K562 (cell line): ENCODE results near the gene S100A4. TPM values are rescaled to one million over a fixed set of nuclear protein-coding genes. Genes with fewer than 3 reads are reported as not detected.

Experiments
- CUX1 ChIP-seq: fragments of 200-800 bp; sonication (Bioruptor generic); IDR thresholded peaks from 2 replicates; pipeline ENCODE4 v1.6.1; 2016; ENCODE audit warnings: missing genetic modification characterization, missing compliant biosample characterization
- CXXC5 ChIP-seq: fragments of 250-450 bp; sonication (Bioruptor Pico); IDR thresholded peaks from 2 replicates; pipeline ENCODE4 v1.8.0; 2022; ENCODE audit warnings: inconsistent platforms, mild to moderate bottlenecking, moderate library complexity
- FOXO4 ChIP-seq: fragments of 450-650 bp; formaldehyde crosslinking; IDR thresholded peaks from 2 replicates; pipeline ENCODE4 v1.4.0; 2020; ENCODE audit warnings: mild to moderate bottlenecking, moderate library complexity
- GTF3C2 ChIP-seq: IDR thresholded peaks from 3 replicates; pipeline ENCODE4 v1.6.1; 2011; ENCODE audit warnings: borderline replicate concordance, mild to moderate bottlenecking, moderate library complexity; ENCODE audit not compliant: insufficient read length; ENCODE audit errors: extremely low read depth
- ZBTB11 ChIP-seq, 3 experiments: fragments of 200-800 bp in 1 of 3; fragments of 250-450 bp in 1 of 3; fragments of 450-650 bp in 1 of 3; sonication (Bioruptor Pico) in 1 of 3; sonication (Bioruptor generic) in 1 of 3; formaldehyde crosslinking in 1 of 3; IDR thresholded peaks; 2 replicates each; pipeline versions ENCODE4 v1.6.1 to v1.8.0; 2016 to 2022; ENCODE audit warnings: mild to moderate bottlenecking in 2 of 3, missing genetic modification characterization in 2 of 3, missing compliant biosample characterization in 1 of 3, moderate library complexity in 1 of 3
- ZKSCAN8 ChIP-seq: fragments of 200-800 bp; sonication (Bioruptor generic); IDR thresholded peaks from 2 replicates; pipeline ENCODE4 v1.6.1; 2016; ENCODE audit warnings: missing genetic modification characterization, missing compliant biosample characterization
- polyA plus RNA-seq, 8 experiments: library from polyadenylated mRNA; depleted of rRNA in 4 of 8; stranded (reverse) in 5 of 8; unstranded in 3 of 8; fragments of >200 nt; fragmentation: Nextera tagmentation in 2 of 8; fragmentation: Illumina TruSeq in 1 of 8; extraction: Ambion mirVana in 2 of 8; extraction: Trizol in 1 of 8; gene quantifications; 2 replicates each; pipeline versions ENCODE4 v1.2.1 to v1.2.3, GENCODE V29; 2011 to 2014; ENCODE audit warnings: inconsistent platforms in 1 of 8, missing spikeins in 1 of 8
- total RNA-seq, 7 experiments: library from RNA; depleted of rRNA in 6 of 7; stranded (reverse); fragments of >200 nt in 6 of 7; fragmentation: Illumina TruSeq in 2 of 7; extraction: Trizol in 2 of 7; gene quantifications; 2 replicates each; pipeline versions ENCODE4 v1.2.1 to v1.2.3, GENCODE V29; 2011 to 2021; ENCODE audit warnings: low replicate concordance in 1 of 7

S100A4 gene
- total and polyA plus RNA-seq, 9 of the 15 experiments (the other 6 are each of a cell fraction or from before 2014, with no cell fraction given): 3.7 to 20.1 (median 11.2) TPM

GRCh38 chr1:153566414-153567371 lies 21.1 kb upstream of the S100A4 start (continued):
- TF ChIP-seq CUX1 (CRISPR knock-in tag) (no peak; the same call in 1 of the 2 replicates), FOXO4 (no peak), ZBTB11 (CRISPR knock-in tag; IDR thresholded peaks at IDR 0.05) (0 out of 6 replicates have a peak, but pooled peaks of 1 of the 3 experiments have one; percentile 57), ZKSCAN8 (CRISPR knock-in tag) (peak; percentile 74; the same call in 1 of the 2 replicates), CXXC5 (peak; percentile 60), GTF3C2 (no peak)
